ENCODE results near the gene CATSPERD.

The CATSPERD gene

DNA sequence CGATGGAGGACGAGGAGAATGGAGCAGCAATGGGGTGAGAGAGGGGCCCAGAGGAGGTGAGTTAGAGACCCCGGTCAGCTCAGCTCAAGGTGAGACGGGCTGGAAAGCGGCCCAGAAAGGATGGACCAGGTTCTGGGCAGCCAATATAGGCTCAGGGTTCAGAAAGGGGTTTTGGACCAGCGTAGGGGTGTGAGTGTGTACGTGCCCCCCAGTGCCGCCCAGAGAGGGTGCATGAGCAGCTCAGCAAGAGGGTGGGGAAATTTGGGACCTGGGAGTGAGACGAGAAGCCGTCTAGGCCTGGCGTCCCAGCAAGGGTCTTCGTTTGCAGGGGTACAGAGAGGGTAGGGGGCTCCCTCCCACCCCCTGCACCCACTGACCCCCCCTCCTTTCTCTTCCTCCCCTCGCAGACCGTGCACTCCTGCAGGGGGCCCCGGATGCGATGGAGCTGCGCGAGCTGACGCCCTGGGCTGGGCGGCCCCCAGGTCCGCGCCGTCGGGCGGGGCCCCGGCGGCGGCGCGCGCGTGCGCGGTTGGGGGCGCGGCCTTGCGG, 107.0 kb downstream of the CATSPERD start:
- DNase-seq (ENCODE audit: low read depth): no peak

- DNase-seq (ENCODE audit: low read depth): peak; percentile 46
These were observed 107.6 kb downstream of the CATSPERD start for GRCh38 chr19:5827891-5828660.

All from non-pigmented ciliary epithelial cell (primary cell).